ENCODE measurements around the gene IRF2BP1. TPM values are rescaled to one million over a fixed set of nuclear protein-coding genes. Genes with fewer than 3 reads are reported as not detected.

IRF2BP1 gene
- total and polyA plus RNA-seq, 7 donors = 7.8 to 25.5 (median 18.0) TPM

DNA sequence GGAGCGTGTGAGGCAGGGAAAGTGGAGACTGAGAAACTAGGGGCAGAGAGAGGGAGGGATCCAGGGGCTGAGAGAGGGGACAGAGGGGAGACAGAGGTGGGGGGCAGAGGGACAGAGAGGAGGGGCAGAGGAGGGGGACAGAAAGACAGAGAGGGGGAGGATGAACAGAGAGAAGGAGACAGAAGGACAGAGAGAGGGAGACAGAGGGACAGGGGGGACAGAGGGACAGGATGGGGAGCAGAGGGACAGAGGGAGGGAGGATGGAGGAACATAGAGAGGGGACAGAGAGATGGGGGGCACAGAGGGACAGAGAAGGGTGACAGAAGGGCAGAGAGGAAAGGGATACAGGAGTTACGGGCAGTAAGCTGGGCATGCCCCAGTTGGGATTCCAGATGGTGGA lies 43.3 kb upstream of the IRF2BP1 start:
- 77 to 89% methylated on average over 2 of the region's 2 CpGs for WGBS, 2 donors
- no peak for DNase-seq
- TF ChIP-seq POLR2AphosphoS5 (IDR thresholded peaks at IDR 0.05) = no peak
- TF ChIP-seq, protein P1, sequence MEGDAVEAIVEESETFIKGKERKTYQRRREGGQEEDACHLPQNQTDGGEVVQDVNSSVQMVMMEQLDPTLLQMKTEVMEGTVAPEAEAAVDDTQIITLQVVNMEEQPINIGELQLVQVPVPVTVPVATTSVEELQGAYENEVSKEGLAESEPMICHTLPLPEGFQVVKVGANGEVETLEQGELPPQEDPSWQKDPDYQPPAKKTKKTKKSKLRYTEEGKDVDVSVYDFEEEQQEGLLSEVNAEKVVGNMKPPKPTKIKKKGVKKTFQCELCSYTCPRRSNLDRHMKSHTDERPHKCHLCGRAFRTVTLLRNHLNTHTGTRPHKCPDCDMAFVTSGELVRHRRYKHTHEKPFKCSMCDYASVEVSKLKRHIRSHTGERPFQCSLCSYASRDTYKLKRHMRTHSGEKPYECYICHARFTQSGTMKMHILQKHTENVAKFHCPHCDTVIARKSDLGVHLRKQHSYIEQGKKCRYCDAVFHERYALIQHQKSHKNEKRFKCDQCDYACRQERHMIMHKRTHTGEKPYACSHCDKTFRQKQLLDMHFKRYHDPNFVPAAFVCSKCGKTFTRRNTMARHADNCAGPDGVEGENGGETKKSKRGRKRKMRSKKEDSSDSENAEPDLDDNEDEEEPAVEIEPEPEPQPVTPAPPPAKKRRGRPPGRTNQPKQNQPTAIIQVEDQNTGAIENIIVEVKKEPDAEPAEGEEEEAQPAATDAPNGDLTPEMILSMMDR (IDR thresholded peaks at IDR 0.05) = no peak
- no peak overlapping the region for H3K27ac ChIP-seq
- H3K9me3 ChIP-seq = no peaks in the 10 kb centered on the region
- intact Hi-C loops (cut with DNase I) = no loop called here
- H3K36me3 ChIP-seq = no peaks in the 10 kb centered on the region
- H3K4me1 ChIP-seq = peaks cover 0 to 7% (median 6%) of the 10 kb centered on the region in 4 donors
- peaks cover 0 to 23% (median 12%) of the 10 kb centered on the region in 3 donors for H3K27me3 ChIP-seq
- H3K4me3 ChIP-seq = no peak overlapping the region

DNA sequence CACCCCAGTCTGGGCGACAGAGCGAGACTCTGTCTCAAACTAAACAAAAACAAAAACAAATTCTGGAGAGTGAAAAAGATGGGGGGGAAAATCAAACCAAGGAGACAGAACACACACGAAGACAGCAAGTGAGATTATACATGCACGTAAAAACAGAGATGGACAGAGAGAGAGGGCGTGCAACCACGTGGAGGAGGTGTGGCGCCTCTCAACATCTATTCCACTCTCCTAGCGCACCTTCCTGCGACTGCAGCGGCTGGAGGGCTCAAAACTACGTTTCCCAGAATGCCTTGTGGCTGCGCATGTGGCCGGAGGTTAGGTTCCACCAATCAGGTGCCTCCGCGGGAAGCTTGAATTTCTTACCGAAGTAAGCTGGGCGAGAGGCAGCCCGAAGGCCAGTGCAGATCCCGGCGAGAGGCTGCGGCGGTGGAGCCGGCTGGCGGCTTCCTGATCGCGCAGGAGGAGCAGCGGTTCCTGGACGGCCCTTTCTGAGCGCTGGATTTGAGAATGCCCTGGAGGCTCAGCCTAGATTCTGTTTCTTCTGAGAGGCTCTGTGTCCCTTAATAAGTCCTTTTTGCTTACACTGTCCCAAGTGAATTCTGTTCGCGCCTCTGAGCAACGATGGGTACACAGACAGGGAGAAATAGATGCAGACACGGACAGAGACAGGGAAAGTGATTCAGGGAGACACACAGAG lies 41.8 kb upstream of the IRF2BP1 start:
- Histone ChIP-seq H3K4me3 (no peak overlapping the region), H3K27ac (no peak overlapping the region), H3K36me3 (no peaks in the 10 kb centered on the region), H3K4me1 (peaks cover 0 to 7% (median 6%) of the 10 kb centered on the region in 4 donors), H3K9me3 (no peaks in the 10 kb centered on the region), H3K27me3 (peaks cover 0 to 9% (median 0%) of the 10 kb centered on the region in 3 donors)
- 10 to 13% methylated on average over 33 of the region's 33 CpGs for WGBS, 2 donors
- peak; percentile 95 for DNase-seq
- intact Hi-C loops (cut with DNase I) = no loop called here
- TF ChIP-seq EP300 (IDR thresholded peaks at IDR 0.05) (no peak), POLR2AphosphoS5 (IDR thresholded peaks at IDR 0.05) (peak in 3 of 4 donors; percentile 26 to 49 (median 37)), POLR2A (IDR thresholded peaks at IDR 0.05) (no peak)
- TF ChIP-seq, protein P1 (IDR thresholded peaks at IDR 0.05) = no peak

DNA sequence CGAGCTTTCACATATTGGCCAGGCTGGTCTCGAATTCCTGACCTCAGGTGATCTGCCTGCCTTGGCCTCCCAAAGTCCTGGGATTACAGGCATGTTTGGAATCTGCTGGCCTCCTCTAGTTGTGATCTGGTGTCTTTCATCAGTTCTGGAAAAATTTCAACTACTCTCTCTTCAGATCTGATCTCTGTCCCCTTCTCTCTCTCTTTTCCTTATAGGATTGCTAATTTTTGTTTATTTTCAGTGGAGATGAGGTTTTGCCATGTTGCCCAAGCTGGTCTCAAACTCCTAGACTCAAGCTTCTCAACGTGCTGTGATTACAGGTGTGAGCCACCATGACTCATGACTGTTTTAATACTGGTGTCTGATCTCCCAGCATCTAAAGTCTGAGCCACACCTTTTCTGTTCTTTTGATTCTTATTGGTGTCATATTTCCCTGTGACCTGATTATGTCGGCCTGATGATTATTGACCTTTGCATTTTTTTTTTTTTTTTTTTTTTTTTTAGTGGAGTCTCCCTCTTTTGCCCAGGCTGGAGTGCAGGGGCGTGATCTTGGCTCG lies 39.0 kb upstream of the IRF2BP1 start:
- WGBS, 2 donors = 44 to 73% methylated on average over 6 of the region's 6 CpGs
- H3K36me3 ChIP-seq = no peaks in the 10 kb centered on the region
- DNase-seq = no peak
- H3K27me3 ChIP-seq = no peaks in the 10 kb centered on the region
- TF ChIP-seq POLR2AphosphoS5 (IDR thresholded peaks at IDR 0.05) (no peak), EP300 (IDR thresholded peaks at IDR 0.05) (no peak), POLR2A (IDR thresholded peaks at IDR 0.05) (no peak)
- TF ChIP-seq, protein P1 (IDR thresholded peaks at IDR 0.05) = no peak
- H3K4me1 ChIP-seq = peaks cover 0 to 7% (median 6%) of the 10 kb centered on the region in 4 donors
- no peaks in the 10 kb centered on the region for H3K9me3 ChIP-seq
- no peak overlapping the region for H3K27ac ChIP-seq
- no peak overlapping the region for H3K4me3 ChIP-seq
- intact Hi-C loops (cut with DNase I) = no loop called here

DNA sequence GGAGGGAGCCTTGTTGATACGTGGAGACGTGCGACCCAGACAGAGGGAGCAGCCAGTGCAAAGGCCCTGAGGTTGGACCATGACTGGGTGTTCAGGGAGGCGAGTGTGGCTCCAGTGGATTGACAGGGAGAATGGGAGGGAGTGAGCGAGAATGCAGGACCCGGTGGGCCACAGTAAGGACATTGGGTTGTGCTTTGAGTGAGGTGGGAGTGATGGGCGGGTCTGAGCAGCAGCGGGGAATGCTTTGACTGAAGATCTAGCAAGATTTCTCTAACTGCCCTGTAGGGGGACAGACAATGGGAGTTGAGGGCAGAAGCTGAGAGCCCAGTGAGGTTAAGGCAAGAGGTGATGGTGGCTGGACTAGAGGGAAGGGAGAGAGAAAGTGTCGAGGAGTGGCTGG lies 36.3 kb upstream of the IRF2BP1 start:
- Histone ChIP-seq H3K27ac (no peak overlapping the region), H3K4me1 (no peaks in the 10 kb centered on the region), H3K9me3 (no peaks in the 10 kb centered on the region), H3K27me3 (peaks cover 0 to 8% (median 0%) of the 10 kb centered on the region in 3 donors), H3K36me3 (no peaks in the 10 kb centered on the region), H3K4me3 (no peak overlapping the region)
- no peak for TF ChIP-seq POLR2AphosphoS5 (IDR thresholded peaks at IDR 0.05)
- TF ChIP-seq POLR2A (IDR thresholded peaks at IDR 0.05) = no peak
- TF ChIP-seq, protein P1 (IDR thresholded peaks at IDR 0.05) = no peak
- no peak for TF ChIP-seq EP300 (IDR thresholded peaks at IDR 0.05)
- WGBS, 2 donors = 61 to 79% methylated on average over 9 of the region's 9 CpGs
- intact Hi-C loops (cut with DNase I) = no loop called here
- DNase-seq = no peak

Data from sigmoid colon (tissue), 7 donors.